GM23338 (cell line): Measurements from ENCODE around the gene ASXL3. TPM values are rescaled to one million over a fixed set of nuclear protein-coding genes. Genes with fewer than 3 reads are reported as not detected.

Experiments
- ATAC-seq: fragments of 200-7000 bp; cut with Tn5 transposase; 3 replicates; pipeline ENCODE4 v1.9.1; 2020
- DNase-seq: peaks from one replicate; pipeline ENCODE4 v3.0.0-alpha.2; 2015; ENCODE audit warnings: low spot score
- H2AFZ ChIP-seq: fragments of 200-600 bp; sonication (generic); 2 replicates; pipeline ENCODE4 v1.8.0; 2016; ENCODE audit warnings: antibody characterized with exemption, mild to moderate bottlenecking, moderate library complexity
- H3F3A ChIP-seq: fragments of 200-600 bp; sonication (generic); replicated peaks from 2 replicates; pipeline ENCODE4 v1.8.0; 2017; ENCODE audit warnings: antibody characterized with exemption, mixed run types, low read depth
- H3K27ac ChIP-seq: fragments of 200-600 bp; sonication (generic); 2 replicates; pipeline ENCODE4 v1.6.1; 2016; ENCODE audit warnings: low read depth
- H3K27me3 ChIP-seq: fragments of 200-600 bp; sonication (generic); 2 replicates; pipeline ENCODE4 v1.8.0; 2016; ENCODE audit warnings: mild to moderate bottlenecking, mixed run types, moderate library complexity; ENCODE audit not compliant: insufficient read depth
- H3K36me3 ChIP-seq: fragments of 200-600 bp; sonication (generic); 2 replicates; pipeline ENCODE4 v1.8.0; 2016; ENCODE audit warnings: mild to moderate bottlenecking; ENCODE audit not compliant: insufficient read depth
- H3K4me1 ChIP-seq: fragments of 200-600 bp; sonication (generic); 2 replicates; pipeline ENCODE4 v1.8.0; 2016; ENCODE audit warnings: mild to moderate bottlenecking, moderate library complexity; ENCODE audit not compliant: insufficient read depth
- H3K4me2 ChIP-seq: fragments of 200-600 bp; sonication (generic); 2 replicates; pipeline ENCODE4 v1.7.1; 2017; ENCODE audit warnings: mixed run types
- H3K4me3 ChIP-seq: fragments of 200-600 bp; sonication (generic); 2 replicates; pipeline ENCODE4 v1.6.1; 2016; ENCODE audit warnings: mixed run types
- H3K79me2 ChIP-seq: fragments of 200-600 bp; sonication (generic); replicated peaks from 2 replicates; pipeline ENCODE4 v1.8.0; 2017; ENCODE audit warnings: mild to moderate bottlenecking; ENCODE audit not compliant: insufficient read depth
- H3K9me2 ChIP-seq: fragments of 200-600 bp; sonication (generic); 2 replicates; pipeline ENCODE4 v1.8.0; 2017; ENCODE audit not compliant: insufficient read depth
- H4K20me1 ChIP-seq: fragments of 200-600 bp; sonication (generic); replicated peaks from 2 replicates; pipeline ENCODE4 v1.8.0; 2017; ENCODE audit warnings: mild to moderate bottlenecking; ENCODE audit not compliant: insufficient read depth
- H3K27ac Mint-ChIP-seq: 2 replicates; pipeline ENCODE4 v1.8.0; 2020; ENCODE audit warnings: inconsistent platforms, mild to moderate bottlenecking, moderate library complexity, mixed read lengths
- H3K27me3 Mint-ChIP-seq: 3 replicates; pipeline ENCODE4 v1.8.0; 2022; ENCODE audit warnings: low read depth, mild to moderate bottlenecking, moderate library complexity, mixed read lengths, inconsistent platforms; ENCODE audit not compliant: insufficient read depth, poor library complexity
- H3K36me3 Mint-ChIP-seq: 3 replicates; pipeline ENCODE4 v1.8.0; 2021; ENCODE audit warnings: low read depth, mild to moderate bottlenecking, inconsistent platforms, moderate library complexity, mixed read lengths
- H3K4me1 Mint-ChIP-seq: 3 replicates; pipeline ENCODE4 v1.8.0; 2020; ENCODE audit warnings: mild to moderate bottlenecking, inconsistent platforms, mixed read lengths
- H3K4me3 Mint-ChIP-seq: 3 replicates; pipeline ENCODE4 v1.8.0; 2021; ENCODE audit warnings: moderate library complexity, mild to moderate bottlenecking, inconsistent platforms, mixed read lengths
- H3K9me3 Mint-ChIP-seq: 3 replicates; pipeline ENCODE4 v1.8.0; 2020; ENCODE audit warnings: moderate library complexity, mild to moderate bottlenecking, inconsistent platforms, mixed read lengths
- CREB1 ChIP-seq: fragments of 250-450 bp; sonication (Bioruptor Pico); IDR thresholded peaks from 2 replicates; pipeline ENCODE4 v1.5.0; 2020; ENCODE audit warnings: low read depth, mild to moderate bottlenecking, moderate library complexity
- CTCF ChIP-seq, 2 experiments: fragments of 200-600 bp in 1 of 2; sonication (generic) in 1 of 2; conservative IDR thresholded peaks; 2 replicates each; pipeline versions ENCODE4 v1.5.1 to v1.6.1; 2016 to 2017; ENCODE audit warnings: antibody characterized with exemption in 2 of 2, low read depth in 2 of 2, mild to moderate bottlenecking in 2 of 2, moderate library complexity in 1 of 2
- EZH2 ChIP-seq: fragments of 200-600 bp; sonication (generic); IDR thresholded peaks from one replicate; pipeline ENCODE4 v1.8.0; 2017; ENCODE audit warnings: antibody characterized with exemption, mild to moderate bottlenecking, low read depth; ENCODE audit not compliant: unreplicated experiment
- EZH2phosphoT487 ChIP-seq: fragments of 200-600 bp; sonication (generic); IDR thresholded peaks from one replicate; pipeline ENCODE4 v1.8.1; 2018; ENCODE audit warnings: antibody characterized with exemption; ENCODE audit not compliant: unreplicated experiment
- JUNB ChIP-seq: IDR thresholded peaks from one replicate; pipeline ENCODE4 v1.6.1; 2016; ENCODE audit warnings: antibody characterized with exemption; ENCODE audit not compliant: unreplicated experiment
- NANOG ChIP-seq: IDR thresholded peaks from 2 replicates; pipeline ENCODE4 v1.6.1; 2016; ENCODE audit warnings: antibody characterized with exemption, borderline replicate concordance
- POLR2AphosphoS5 ChIP-seq: IDR thresholded peaks from 2 replicates; pipeline ENCODE4 v1.6.1; 2016; ENCODE audit warnings: antibody characterized with exemption, low read depth
- REST ChIP-seq: IDR thresholded peaks from one replicate; pipeline ENCODE4 v1.6.1; 2018; ENCODE audit warnings: antibody characterized with exemption; ENCODE audit not compliant: unreplicated experiment
- STAT1 ChIP-seq: IDR thresholded peaks from one replicate; pipeline ENCODE4 v1.6.1; 2016; ENCODE audit warnings: antibody characterized with exemption; ENCODE audit not compliant: unreplicated experiment
- ZNF114 ChIP-seq: fragments of 250-450 bp; sonication (Bioruptor Pico); IDR thresholded peaks from 2 replicates; pipeline ENCODE4 v1.5.0; 2020; ENCODE audit warnings: mild to moderate bottlenecking, moderate library complexity
- ZNF331 ChIP-seq: fragments of 250-450 bp; sonication (Bioruptor Pico); IDR thresholded peaks from 2 replicates; pipeline ENCODE4 v1.5.0; 2020; ENCODE audit warnings: low read depth, mild to moderate bottlenecking, moderate library complexity
- ZNF462 ChIP-seq: fragments of 250-450 bp; sonication (Bioruptor Pico); IDR thresholded peaks from 2 replicates; pipeline ENCODE4 v1.5.0; 2020; ENCODE audit warnings: mild to moderate bottlenecking, moderate library complexity
- polyA plus RNA-seq: library from polyadenylated mRNA; unstranded; fragments of >200 nt; fragmentation: Nextera tagmentation; extraction: Ambion mirVana; gene quantifications from 2 replicates; pipeline ENCODE4 v1.2.1, GENCODE V29; 2016
- total RNA-seq: library from RNA; depleted of rRNA; stranded (reverse); fragments of >200 nt; shearing (Covaris generic); gene quantifications from 2 replicates; pipeline ENCODE4 v1.2.3, GENCODE V29; 2014
- TF ChIP-seq, protein P1 (sequence below): IDR thresholded peaks from 2 replicates; pipeline ENCODE4 v1.6.1; 2016; ENCODE audit warnings: antibody characterized with exemption

ASXL3 gene
- total and polyA plus RNA-seq, 2 experiments from 2014 or later, result 0.23 to 1.4 TPM

DNA sequence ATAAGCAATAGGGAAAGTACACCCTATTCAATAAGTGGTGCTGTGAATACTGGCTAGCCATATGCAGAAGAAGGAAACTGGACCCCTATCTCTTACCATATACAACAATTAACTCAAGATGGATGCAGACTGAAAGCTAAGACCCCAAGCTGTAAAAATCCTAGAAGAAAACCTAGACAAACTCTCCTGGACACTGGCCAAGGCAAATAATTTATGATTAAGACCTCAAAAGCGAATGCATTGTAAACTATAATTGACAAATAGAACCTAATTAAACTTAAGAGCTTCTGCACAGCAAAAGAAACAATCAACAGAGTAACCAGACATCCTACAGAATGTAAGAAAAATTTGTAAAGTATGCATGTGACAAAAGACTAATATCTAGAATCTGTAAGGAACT is 41.1 kb upstream of the ASXL3 start:
- Histone ChIP-seq H3F3A (no peaks in the 10 kb centered on the region), H3K27me3 (no peaks in the 10 kb centered on the region), H3K27ac (no peak overlapping the region), H4K20me1 (no peaks in the 10 kb centered on the region), H3K4me1 (no peaks in the 10 kb centered on the region), H3K9me2 (no peaks in the 10 kb centered on the region), H2AFZ (no peak overlapping the region), H3K4me2 (no peak overlapping the region), H3K36me3 (no peaks in the 10 kb centered on the region), H3K4me3 (no peak overlapping the region), H3K79me2 (no peaks in the 10 kb centered on the region)
- Mint-ChIP-seq H3K4me3 (no peak overlapping the region), H3K27me3 (no peaks in the 10 kb centered on the region), H3K27ac (no peak overlapping the region), H3K4me1 (no peaks in the 10 kb centered on the region), H3K9me3 (no peaks in the 10 kb centered on the region), H3K36me3 (no peaks in the 10 kb centered on the region)
- DNase-seq, result no peak
- TF ChIP-seq EZH2, result no peak
- TF ChIP-seq CTCF (conservative IDR thresholded peaks at IDR 0.05; ENCODE audit: low read depth in 2 of 2), result no peak
- no peak for TF ChIP-seq STAT1
- TF ChIP-seq EZH2phosphoT487, result no peak
- TF ChIP-seq, protein P1, sequence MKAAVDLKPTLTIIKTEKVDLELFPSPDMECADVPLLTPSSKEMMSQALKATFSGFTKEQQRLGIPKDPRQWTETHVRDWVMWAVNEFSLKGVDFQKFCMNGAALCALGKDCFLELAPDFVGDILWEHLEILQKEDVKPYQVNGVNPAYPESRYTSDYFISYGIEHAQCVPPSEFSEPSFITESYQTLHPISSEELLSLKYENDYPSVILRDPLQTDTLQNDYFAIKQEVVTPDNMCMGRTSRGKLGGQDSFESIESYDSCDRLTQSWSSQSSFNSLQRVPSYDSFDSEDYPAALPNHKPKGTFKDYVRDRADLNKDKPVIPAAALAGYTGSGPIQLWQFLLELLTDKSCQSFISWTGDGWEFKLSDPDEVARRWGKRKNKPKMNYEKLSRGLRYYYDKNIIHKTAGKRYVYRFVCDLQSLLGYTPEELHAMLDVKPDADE, result no peak
- TF ChIP-seq POLR2AphosphoS5, result no peak
- no peak for TF ChIP-seq NANOG
- TF ChIP-seq JUNB, result no peak
- no peak for TF ChIP-seq ZNF114 (CRISPR knock-in tag)
- TF ChIP-seq ZNF462, result no peak
- TF ChIP-seq CREB1 (CRISPR knock-in tag), result no peak
- TF ChIP-seq REST, result no peak
- no peak for TF ChIP-seq ZNF331 (CRISPR knock-in tag)
- ATAC-seq, result no peak
